Retina (tissue), 1 donor: Measurements from ENCODE around the gene KCNG3.

Source experiments
- DNase-seq: peaks from one replicate; pipeline ENCODE4 v3.0.0-alpha.2; 2016

Gene KCNG3

DNA sequence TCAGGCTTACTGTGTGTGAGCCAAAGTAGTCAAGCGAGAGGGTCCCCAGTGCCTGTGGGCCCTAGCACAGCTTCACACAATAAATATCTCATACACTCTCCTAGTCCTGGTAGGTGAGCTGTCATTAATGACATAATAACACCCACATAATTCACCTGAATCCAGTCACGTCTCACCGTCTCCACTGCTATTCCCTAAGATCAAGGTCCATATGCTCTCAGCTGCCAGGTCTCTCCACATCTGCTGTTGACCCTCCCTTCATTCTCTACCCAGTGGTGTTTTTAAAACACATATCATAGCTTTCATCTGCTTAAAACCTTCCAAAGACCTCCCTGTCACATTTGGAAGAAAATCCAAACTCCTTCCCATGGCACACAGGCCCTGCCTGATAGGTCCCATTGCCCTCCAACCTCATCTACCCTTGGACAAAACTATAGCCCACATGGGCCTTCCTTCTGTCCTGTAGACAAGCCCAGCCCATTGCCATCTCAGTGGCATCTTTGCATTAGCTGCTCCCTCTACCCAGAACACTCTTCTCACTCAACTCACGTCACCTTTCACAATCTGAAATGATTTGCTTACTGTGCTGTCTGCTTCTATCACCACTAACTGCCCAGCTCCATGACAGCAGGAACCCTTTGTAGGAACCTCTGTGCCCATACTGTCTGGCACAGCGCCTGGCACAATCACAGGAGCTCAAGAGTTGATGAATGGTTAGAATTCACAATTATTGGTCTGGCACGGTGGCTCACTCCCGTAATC lies 7.5 kb downstream of the KCNG3 start:
- DNase-seq: no peak

DNA sequence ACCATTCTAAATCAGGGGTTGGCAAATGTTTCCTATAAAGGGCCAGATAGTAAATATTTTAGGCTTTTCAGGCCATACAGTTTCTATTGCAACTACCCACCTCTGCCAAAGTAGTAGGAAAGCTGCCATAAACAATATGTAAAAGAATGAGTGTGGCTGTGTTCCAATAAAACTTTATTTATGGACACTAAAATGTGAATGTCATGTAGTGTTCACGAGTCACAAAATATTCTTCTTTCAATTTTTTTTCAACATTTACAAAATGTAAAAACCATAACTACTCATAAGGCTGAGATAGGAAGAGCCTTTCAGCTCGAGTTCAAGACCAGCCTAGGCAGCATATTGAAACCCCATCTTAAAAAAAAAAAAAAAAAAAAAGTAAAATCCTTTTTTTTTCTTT lies 13.4 kb downstream of the KCNG3 start:
- DNase-seq: no peak

DNA sequence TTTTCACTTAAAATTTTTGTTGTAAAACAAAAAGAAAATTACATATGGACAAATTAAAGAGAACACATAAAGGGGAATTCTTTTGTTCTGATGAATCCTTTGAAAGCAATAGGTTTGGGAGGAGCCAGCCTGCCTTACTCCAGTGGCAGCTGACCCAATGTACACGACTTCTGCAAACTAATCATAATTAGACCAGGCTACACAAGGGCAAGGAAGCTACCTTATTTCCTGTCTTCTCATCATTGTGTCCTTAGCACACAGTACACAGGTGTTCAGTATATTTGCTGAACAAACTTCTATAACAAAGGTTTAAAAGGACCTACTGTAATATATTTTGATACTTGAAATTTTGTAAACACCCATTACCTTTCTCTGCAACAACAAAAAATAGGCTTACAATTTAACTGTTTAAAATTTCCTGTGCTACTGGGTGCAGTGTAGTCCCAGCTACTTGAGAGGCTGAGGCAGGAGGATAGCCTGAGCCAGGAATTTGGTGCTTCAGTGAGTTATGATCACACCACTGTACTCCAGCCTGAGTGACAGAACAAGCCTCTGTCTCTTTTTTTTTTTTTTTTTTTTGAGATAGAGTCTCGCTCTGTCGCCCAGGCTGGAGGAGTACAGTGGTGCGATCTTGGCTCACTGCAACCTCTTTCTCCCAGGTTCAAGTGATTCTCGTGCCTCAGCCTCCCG lies 18.9 kb downstream of the KCNG3 start:
- no peak for DNase-seq

DNA sequence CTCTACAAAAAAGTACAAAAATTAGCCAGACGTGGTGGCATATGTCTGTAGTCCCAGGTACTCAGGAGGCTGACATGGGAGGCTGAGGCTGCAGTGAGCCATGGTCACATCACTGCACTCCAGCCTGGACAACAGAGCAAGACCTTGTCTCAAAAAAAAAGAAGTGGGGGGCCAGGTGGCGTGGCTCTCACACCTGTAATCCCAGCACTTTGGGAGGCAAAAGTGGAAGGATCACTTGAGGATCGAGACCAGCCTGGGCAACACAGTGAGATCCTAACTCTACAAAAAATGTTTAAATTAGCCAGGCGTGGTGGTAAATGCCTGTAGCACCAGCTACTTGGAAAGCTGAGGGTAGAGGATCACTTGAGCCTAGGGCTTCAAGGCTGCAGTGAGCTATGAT lies 23.1 kb downstream of the KCNG3 start:
- DNase-seq: no peak

DNA sequence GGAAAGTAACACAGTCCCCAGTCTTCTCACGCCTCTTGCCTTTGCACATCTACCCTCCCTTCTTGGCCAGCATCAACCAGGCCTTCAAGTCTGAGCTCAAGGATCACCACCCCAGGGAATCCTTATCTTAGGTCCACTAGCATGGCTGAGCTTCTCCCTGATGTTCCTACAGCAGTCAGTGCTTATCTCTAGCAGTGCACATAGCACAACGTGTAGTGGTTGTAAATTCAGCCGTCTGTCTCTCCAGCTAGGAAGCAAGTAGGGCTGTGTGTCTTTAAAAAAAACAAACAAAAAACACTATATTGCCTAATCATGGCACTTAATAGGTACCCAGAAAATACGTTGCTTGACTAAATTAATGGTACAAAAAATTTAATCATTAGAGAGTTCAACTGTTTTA lies 29.2 kb downstream of the KCNG3 start:
- no peak for DNase-seq

DNA sequence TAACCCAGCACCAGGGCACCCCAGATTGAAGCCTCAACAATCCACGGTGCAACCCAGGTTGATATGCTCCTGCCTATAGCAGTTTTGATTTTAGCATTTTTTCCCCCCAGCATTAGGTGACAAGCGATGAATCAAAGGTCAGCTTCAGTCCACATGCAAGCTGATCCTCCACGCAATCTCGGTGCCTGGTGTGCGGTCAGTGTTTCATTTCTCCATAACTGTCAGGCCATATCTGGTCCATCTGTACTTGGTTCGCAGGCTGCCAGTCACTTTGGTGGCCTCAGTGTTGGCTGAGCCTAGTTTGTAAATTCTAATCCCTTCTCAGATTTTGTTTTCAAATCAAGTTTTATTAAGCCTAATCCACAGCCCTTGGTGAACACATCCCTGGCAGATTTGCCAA lies 30.2 kb downstream of the KCNG3 start:
- no peak for DNase-seq

DNA sequence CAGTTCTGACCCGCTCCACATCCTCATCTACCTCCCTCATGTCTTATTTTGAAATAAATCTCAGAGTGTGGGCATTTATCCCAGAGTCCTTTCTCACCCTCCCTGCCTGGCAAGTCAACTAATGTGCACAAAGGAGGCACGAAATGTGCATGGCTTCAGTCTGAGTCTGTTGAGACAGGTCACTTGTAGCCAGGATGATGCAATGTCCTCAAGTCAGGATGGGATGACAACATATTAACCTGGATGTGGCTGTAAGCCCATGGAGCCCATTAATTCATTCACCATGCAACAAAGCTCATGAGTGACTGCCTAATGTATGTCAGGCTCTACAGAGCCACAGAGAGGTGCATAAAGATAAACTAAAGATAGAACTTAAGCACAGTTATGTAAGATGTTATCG lies 34.5 kb downstream of the KCNG3 start:
- DNase-seq: no peak

DNA sequence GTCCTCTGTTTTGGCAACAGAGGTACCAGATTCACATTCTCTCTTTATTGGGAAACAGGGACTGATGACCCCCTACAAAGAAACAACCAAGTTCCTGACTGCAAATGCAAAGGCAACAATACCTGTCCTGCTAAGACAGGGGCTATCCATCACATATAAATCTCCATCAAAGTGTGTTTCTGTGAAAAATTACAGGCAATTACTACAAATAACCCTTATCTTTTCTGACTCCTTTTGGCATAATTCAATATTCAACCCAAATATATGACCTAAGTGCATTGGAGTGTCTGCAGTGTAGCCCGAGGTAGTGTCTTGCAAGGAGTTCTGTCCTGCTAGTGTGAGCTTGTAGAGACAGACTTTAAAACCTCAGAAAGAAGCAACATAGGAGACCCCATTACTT lies 35.4 kb downstream of the KCNG3 start:
- DNase-seq: no peak

DNA sequence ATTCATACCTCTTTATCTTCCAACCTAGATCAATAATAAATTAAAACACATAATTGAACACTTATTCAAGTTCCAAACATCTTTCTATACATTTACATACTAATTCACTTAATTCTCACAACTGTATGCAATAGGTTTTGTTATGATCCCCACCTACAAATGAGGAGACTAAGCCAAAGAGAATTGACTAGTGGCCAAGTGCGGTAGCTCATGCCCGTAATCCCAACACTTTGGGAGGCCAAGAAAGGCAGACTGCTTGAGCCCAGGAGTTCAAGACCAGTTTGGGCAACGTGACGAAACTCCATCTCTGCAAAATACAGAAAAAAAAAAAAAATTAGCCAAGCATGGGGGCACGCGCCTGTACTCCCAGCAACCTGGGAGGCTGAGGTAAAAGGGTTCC lies 36.8 kb downstream of the KCNG3 start:
- no peak for DNase-seq

DNA sequence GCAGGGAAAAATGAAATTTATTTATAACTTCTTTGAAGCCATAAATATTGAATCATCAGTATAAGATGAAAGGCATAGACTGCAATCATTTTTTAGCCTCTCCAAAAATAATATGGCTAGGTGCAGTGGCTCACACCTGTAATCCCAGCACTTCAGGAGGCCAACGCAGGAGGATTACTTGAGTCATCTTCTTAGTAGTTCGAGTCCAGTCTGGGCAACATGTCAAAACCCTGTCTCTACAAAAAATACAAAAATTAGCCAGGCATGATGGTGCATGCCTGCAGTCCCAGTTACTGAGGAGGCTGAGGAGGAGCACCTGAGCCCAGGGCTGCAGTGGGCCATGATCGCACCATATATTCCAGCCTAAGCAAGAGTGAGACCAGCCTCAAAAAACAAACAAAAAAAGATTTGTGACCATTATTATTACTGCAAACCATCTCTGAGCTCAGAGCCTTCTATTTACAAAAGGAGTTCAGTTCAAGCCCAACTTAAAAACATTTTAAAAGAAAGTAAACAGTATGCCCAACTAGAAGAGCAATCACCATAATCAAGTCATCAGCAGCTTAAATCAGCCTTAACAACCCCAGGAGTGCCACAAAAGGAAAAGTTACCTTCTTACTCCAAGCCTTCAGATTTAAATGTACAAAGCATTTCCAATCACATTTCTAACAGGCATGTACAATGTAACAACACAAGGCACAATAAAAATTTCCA lies 37.5 kb downstream of the KCNG3 start:
- no peak for DNase-seq

DNA sequence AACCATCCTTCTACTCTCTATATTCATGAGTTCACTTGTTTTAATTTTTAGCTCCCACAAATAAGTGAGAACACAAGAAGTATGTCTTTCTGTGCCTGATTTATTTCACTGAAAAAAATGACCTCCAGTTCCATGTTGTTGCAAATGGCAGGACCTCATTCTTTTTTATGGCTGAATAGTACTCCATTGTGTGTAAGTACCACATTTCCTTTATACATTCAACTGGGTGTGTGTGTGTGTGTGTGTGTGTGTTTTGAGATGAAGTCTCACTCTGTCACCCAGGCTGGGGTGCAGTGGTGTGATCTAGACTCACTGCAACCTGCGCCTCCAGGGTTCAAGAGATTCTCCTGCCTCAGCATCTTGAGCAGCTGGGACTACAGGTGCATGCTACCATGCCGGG lies 41.2 kb downstream of the KCNG3 start:
- DNase-seq: no peak

DNA sequence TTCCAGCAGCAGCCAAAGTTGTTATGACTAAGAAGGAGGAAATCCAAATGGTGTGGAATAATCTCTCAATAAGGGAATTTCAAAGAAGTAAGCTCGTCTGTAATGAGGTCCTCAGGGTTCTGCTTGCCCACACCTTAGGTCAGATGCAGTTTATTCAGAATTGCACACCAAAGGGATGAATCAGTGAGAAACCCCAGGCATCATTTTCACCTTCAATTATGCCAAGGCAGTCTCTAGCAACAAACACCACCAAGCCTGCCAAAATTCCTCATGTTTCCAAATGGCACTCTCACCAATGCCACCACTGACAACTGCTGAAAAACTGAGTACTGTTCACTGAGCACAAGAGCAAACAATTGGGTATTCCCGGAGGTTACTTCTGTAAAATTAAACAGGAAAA lies 43.6 kb downstream of the KCNG3 start:
- DNase-seq: no peak

DNA sequence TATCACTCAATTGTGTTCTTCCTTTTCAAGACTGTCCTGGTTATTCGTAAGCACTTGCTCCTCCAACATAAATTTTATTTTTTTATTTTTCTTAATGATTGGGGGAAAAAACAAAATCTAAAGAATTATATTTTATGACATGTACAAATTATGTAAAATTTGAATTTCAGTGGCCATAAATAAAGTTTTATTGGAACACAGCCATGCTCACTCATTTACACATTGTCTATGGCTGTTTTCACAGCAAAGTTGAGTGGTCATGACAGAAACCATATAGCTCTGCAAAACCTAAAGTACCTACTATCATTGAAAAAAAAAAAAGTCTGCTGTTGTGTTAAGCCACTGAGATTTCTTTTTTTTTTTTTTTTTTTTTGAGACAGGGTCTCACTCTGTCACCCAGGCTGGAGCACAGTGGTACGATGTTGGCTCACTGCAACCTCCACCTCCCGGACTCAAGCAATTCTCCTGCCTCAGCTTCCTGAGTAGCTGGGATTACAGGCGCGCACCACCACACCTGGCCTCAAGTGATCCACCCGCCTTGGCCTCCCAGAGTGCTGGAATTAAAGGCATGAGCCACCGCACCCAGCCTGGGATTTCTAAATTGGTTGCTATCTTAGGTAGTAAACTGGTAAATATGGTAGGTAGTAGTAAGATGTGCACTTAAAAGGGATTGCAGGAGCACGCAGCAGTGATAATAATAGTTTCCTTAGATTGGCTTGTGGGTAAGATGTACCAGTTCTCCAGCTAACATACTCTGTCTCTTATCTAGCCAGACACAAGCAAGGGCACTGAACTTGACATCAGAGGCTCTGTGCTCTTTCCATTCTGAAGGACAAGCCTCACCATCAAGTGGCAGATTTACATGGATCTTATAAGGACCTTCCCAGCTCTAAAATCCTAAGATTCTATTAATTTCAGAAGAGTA lies 44.4 kb downstream of the KCNG3 start:
- no peak for DNase-seq

DNA sequence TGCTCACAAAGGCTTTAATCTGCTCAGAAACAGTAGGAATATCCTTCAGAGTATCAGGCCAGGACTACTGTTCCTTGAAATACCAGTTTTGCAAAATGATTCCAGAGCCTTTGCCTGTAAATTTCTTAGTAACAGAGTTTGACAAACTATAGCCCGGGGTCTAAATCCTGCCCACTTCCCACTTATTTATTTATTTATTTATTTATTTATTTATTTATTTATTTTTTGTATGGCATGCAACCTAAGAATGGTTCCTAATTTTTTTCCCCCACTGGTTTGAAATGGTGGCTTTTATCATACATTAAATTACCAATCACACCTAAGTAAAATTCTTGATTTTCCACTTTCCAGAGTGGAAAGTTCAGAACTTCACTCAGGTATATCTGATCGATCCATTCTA lies 45.6 kb downstream of the KCNG3 start:
- no peak for DNase-seq

DNA sequence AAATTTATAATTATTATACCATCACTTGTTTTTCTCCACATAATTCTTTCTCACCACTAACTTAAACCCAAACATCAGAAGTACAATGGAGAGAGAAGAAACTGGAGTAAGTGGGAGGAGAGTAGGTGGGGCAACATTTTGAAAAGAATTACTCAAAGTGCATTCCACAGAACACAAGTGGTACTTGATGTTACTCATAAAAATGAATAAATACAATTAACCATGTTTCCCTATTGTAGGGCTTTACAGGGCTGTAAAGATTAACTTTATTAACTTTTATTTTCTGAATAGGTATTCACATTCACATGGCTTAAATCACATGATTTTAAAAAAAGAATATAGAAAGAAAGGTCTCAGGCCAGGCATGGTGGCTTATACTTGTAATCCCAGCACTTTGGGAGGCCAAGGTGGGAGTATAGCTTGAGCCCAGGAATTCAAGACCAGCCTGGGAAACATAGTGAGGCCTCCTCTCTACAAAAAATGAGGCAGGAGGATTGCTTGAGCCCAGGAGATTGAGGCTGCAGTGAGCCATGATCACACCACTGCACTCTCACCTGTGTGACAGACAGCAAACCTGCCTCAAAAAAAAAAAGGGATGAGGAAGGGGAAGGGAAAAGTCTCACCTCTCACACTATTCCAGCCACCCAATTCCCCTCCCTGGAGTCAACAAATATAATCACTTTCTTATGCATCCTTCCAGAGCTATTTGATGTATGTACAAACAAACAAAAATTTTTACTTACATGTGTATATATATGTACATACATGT lies 47.1 kb downstream of the KCNG3 start:
- no peak for DNase-seq

DNA sequence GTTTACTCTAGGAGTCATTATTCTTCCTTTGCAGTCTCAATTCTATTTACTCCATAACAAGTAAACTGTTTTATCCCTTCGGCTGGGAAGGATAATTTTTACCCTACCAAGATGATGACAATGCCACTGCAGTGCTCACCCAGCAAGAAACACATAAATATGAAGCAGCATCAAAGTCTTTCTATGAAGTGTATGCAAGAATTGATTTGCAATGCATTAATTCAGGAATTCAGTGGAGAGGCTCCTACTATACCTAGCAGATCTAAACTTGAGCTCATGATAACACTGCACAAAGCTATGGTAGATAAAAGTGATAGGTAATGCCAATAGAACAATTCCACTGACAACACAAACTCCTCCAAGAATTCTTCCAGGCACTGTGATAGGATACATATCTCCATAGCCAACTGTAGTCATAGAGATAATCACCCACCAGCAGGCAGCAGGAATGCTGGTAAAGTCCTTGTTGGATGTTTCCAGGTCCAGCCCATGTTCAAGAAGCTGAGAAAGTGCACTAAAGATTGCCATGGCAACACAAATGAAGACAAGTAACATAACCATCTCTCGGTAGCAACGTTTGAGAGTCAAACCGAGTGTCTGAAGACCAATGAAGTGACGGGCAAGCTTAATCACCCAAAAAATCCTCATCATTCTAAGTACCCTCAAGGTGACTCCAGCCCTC lies 49.9 kb downstream of the KCNG3 start:
- no peak for DNase-seq

DNA sequence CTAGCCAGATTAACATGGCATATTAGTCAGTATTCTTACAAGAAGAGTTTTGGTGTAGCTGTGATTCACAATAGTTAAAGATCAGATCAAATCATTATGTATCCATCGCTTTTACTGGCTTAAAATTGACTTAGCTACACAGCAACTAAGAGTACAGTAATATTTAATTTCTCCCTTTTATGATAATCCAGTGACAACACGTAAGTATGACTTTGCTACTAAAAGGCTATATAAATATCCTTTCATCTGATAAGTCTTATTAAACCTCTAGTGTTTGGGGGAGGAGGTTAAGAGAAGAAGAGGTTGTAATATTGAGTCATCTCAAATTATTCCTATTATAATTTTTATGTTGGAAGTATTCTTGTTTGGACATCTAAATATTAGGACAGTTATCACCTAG lies 51.0 kb downstream of the KCNG3 start:
- DNase-seq: no peak

DNA sequence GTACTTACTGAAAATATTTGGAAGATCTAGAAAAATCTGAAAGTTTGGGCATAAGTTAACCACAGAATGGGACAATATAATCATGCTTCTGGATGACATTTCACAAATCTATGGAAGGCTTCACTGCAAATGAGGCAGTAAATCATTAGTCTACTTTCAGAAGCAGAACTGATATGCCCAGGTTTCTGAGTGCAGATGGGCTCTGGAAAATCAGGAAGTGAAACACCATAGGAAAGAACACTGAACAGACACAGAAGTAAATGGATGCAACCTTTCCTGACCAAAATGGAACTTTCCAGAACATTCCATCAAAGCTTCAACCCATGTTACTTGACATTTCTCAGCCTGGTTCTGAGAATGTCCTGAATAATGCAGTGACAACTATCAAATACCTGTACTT lies 55.1 kb downstream of the KCNG3 start:
- DNase-seq: no peak

DNA sequence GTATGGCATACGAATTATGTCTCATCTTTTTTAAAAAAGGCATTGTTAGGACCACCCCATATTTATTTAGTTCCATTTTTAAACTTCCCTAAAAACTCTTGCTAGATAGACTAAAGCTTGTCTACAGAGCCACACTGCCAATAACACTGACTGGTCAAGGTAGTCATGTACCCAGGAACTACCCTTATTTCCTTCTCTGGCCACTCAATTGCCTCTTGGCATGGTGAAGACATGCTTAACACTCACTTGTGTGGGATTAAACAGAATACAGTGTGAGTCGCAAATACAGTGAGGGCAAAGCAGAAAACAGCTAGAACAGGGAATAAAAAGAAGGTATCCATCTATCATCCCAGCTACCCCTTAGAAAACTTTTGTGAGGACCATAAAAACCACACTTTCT lies 57.4 kb downstream of the KCNG3 start:
- no peak for DNase-seq

DNA sequence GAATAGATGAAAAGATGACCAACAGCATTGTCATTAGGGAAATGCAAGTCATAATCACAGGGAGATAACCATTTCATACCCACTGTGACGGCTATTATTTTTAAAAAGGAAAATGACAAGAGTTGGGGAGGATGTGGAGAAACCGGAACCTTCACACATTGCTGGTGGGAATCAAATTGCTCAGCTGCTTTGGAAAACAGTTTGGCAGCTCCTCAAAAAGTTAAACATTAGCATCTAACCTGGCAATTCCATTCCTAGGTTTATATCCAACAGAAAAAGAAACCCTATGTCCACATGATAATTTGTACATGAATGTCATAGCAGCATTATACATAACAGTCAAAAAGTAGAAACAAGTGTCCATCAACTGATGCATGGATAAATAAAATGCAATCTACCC lies 58.2 kb downstream of the KCNG3 start:
- DNase-seq: no peak

DNA sequence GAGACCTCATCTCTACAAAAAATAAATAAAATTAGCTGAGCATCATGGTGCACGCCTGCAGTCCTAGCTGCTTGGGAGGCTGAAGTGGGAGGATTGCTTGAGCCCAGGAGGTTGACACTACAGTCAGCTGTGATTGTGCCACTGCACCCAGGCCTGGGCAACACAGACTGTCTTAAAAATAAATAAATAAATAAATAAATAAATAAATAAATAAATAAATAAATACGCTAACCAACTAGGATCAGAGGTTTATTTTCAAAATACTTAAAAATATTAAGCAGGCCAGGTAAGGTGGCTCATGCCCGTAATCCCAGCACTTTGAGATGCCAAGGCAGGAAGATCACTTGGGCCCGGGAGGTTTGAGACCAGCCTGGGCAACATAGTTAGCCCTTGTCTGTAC lies 63.6 kb downstream of the KCNG3 start:
- no peak for DNase-seq

DNA sequence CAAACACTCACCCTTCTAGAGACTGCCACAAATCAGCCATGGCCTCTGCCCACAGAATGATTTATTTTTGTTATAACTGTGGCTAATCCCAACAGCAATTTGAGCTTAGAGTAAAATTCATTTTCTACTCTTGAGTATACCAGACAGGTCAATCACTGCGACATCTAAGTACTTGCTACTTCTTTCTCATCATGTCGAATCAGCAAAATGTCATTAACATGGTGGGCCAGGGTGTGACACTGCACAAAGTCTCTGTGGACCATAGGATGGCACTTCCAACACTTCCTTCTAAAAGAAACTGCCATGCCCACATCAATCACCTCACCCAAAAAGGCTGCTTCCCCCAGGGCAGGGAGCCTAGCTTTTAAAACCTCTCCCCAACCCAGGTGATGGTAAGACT lies 64.4 kb downstream of the KCNG3 start:
- no peak for DNase-seq
